Raji (cell line): Measurements from ENCODE around the gene CYBA.

Source experiments
- POLR2A ChIP-seq: IDR thresholded peaks from 2 replicates; pipeline ENCODE4 v1.6.1; 2011; ENCODE audit warnings: low read depth, low read length, control low read depth; ENCODE audit not compliant: insufficient read depth

The CYBA gene

GRCh38 chr16:88593489-88593888 lies 57.4 kb downstream of the CYBA start:
- TF ChIP-seq POLR2A = no peak
